A673 (cell line): ENCODE measurements around the gene TTYH3.

Experiments
- EZH2 ChIP-seq: fragments of 200-600 bp; sonication (generic); IDR thresholded peaks from 2 replicates; pipeline ENCODE4 v1.6.1; 2017; ENCODE audit warnings: borderline replicate concordance, low read depth, mild to moderate bottlenecking, mixed read lengths, antibody characterized with exemption, low read length; ENCODE audit not compliant: poor library complexity, severe bottlenecking
- TF ChIP-seq, protein P1 (sequence below): fragments of 300-800, 200-600 bp; sonication (generic); conservative IDR thresholded peaks from 2 replicates; pipeline ENCODE4 v1.5.1; 2017; ENCODE audit warnings: low read depth, mild to moderate bottlenecking, antibody characterized with exemption, low read length, moderate library complexity, mixed read lengths

DNA sequence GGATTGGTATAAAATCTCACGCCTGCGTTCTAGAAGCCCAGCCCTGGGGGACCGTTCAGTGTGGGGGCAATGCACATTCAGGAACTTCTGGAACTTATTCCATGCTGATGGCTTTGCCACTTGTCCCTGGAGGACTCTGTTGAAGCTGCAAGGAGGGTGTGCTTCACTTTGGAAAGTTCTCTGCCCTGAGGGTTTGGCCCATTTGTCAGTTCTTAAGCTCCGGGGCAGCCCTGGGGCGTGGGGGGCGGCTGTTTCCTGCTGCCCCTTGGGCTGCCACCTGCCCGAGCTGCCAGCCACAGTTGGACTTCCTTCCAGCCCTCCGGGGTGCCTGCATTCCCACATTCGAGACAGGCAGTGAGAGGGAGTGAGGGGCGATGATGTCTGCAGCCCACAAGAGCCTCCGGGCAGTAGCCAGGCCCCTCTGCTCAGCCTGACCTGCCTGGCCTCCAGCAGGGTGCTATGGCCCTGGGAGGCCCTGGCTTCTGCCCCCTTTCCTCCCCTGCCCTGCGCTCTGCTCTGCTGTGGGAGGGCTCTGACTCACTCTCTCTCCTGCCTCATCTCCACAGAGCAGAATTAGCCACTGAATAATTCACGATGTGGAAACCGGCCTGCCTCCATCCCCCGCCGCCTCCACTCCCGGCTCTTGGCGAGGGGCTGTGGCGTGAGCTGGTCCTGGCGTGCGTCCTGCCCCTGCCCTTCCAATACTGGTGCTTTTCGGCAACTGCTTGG lies 1.9 kb downstream of the TTYH3 start:
- TF ChIP-seq, protein P1, sequence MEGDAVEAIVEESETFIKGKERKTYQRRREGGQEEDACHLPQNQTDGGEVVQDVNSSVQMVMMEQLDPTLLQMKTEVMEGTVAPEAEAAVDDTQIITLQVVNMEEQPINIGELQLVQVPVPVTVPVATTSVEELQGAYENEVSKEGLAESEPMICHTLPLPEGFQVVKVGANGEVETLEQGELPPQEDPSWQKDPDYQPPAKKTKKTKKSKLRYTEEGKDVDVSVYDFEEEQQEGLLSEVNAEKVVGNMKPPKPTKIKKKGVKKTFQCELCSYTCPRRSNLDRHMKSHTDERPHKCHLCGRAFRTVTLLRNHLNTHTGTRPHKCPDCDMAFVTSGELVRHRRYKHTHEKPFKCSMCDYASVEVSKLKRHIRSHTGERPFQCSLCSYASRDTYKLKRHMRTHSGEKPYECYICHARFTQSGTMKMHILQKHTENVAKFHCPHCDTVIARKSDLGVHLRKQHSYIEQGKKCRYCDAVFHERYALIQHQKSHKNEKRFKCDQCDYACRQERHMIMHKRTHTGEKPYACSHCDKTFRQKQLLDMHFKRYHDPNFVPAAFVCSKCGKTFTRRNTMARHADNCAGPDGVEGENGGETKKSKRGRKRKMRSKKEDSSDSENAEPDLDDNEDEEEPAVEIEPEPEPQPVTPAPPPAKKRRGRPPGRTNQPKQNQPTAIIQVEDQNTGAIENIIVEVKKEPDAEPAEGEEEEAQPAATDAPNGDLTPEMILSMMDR: no peak
- TF ChIP-seq EZH2: no peak
